ENCODE results near the gene SLC32A1.

Gene SLC32A1

GRCh38 chr20:38728911-38729642 is 4.8 kb downstream of the SLC32A1 start:
- no peak for TF ChIP-seq CTCF (IDR thresholded peaks at IDR 0.05; ENCODE audit: insufficient read depth, low read depth, low read length, missing control alignments)
- DNase-seq (ENCODE audit: low read depth): no peak

GRCh38 chr20:38729767-38730166 is 5.5 kb downstream of the SLC32A1 start:
- no peak for DNase-seq (ENCODE audit: low read depth)
- TF ChIP-seq CTCF (IDR thresholded peaks at IDR 0.05; ENCODE audit: insufficient read depth, low read depth, low read length, missing control alignments): no peak

More at GRCh38 chr20:38728911-38729642, 4.8 kb downstream of the SLC32A1 start:
- H3K4me3 ChIP-seq (ENCODE audit: low read length): no peak overlapping the region

DNA sequence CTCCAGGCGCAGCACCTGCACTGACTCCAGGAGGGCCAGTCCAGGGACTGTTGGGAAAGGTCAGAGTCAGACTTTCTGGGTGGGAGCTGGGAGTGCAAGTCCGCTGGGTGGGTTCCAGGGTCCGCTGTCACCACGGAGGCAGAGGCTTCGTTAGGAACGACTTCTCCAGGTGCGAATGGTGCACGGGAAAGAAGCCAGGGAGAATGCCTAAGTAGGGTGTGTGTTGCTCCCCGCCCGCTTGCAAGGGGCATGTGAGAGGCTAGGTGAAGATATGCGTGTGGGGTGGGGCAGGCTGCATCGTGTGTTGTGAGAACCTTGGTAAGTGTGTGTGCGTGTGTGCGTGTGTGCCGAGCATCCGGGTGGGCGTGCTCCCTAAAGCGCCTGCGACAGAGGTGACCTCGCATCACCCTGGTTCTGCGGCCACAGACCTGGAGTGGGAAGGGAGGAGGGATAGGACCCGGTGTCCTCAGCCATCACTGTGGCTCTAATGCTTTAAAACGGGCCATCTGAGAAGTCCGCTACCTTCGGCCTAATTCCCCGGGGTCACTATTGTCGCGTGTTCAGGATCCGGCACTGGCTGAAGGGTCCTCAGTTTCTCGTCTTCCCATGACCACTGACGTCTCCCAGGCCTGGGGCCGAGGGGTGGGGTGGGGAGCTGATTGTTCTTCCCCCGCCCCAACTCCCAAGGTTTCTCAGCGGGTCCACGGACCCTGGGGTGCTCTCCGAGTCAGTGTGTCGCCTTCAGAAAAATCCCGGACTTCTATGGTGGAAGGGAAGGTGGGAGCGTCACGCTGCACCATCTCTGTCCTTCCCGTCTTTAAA is 6.1 kb downstream of the SLC32A1 start:
- no peak overlapping the region for H3K4me3 ChIP-seq (ENCODE audit: low read length)
- peak; percentile 45 for DNase-seq (ENCODE audit: low read depth)
- TF ChIP-seq CTCF (IDR thresholded peaks at IDR 0.05; ENCODE audit: insufficient read depth, low read depth, low read length, missing control alignments): no peak

More at GRCh38 chr20:38729767-38730166, 5.5 kb downstream of the SLC32A1 start:
- H3K4me3 ChIP-seq (ENCODE audit: low read length): no peak overlapping the region

- peak overlapping the region; percentile 30 for H3K4me3 ChIP-seq (ENCODE audit: low read length)
- DNase-seq (ENCODE audit: low read depth): peak; percentile 73
- peak; percentile 95 for TF ChIP-seq CTCF (IDR thresholded peaks at IDR 0.05; ENCODE audit: insufficient read depth, low read depth, low read length, missing control alignments)
These were observed 6.9 kb downstream of the SLC32A1 start for GRCh38 chr20:38730989-38731737.

GRCh38 chr20:38731738-38732113 is 7.4 kb downstream of the SLC32A1 start:
- no peak overlapping the region for H3K4me3 ChIP-seq (ENCODE audit: low read length)
- no peak for DNase-seq (ENCODE audit: low read depth)
- TF ChIP-seq CTCF (IDR thresholded peaks at IDR 0.05; ENCODE audit: insufficient read depth, low read depth, low read length, missing control alignments): no peak

DNA sequence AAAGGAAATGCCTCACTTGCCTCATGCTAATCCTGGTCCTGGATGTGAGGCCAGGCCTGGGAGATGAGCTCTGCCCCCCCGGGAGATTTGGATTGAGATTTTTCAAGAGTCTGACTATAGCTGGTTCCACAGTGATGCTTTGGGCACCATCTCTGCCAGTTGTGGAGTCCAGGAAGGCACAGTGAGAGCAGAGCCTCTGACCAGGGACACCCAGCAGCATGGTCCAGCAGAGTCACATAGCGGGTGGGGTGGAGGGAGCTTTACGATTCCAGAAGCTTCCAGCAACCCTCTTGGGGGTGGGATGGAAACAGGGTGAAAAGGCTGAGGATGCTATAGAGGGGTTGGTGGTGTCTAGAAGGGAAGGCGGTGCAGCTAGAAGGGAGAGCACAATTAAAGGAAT is 8.7 kb downstream of the SLC32A1 start:
- DNase-seq (ENCODE audit: low read depth): no peak
- no peak overlapping the region for H3K4me3 ChIP-seq (ENCODE audit: low read length)
- TF ChIP-seq CTCF (IDR thresholded peaks at IDR 0.05; ENCODE audit: insufficient read depth, low read depth, low read length, missing control alignments): no peak
